ENCODE data around the gene SCYGR1.
"Not testable (repeated sequence)": the region's sequence is repeated elsewhere in the genome, so short reads cannot be mapped to it uniquely, and the experiment has no call there.

SCYGR1 gene, protein sequence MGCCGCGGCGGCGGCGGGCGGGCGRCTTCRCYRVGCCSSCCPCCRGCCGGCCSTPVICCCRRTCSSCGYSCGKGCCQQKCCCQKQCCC

DNA sequence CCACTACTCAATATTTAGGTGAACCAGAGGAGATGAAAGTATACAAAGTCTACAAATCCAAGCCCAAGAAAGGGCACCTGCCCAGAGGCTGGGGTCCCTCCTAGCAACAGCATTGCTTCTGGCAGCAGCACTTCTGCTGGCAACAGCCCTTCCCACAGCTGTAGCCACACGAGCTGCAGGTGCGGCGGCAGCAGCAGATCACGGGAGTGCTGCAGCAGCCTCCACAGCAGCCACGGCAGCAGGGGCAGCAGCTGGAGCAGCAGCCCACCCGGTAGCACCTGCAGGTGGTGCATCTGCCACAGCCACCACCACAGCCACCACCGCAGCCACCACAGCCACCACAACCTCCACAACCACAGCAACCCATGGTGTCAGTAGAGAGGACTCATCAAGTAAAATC, at the start of gene SCYGR1:
TSS of gene SCYGR1 (minus strand) at position 367 of the 400 bp plus-strand sequence. CDS start at position 367, 0 bp downstream.
- DNase-seq (ENCODE audit: low read depth in 2 of 2): not testable (repeated sequence)

DNA sequence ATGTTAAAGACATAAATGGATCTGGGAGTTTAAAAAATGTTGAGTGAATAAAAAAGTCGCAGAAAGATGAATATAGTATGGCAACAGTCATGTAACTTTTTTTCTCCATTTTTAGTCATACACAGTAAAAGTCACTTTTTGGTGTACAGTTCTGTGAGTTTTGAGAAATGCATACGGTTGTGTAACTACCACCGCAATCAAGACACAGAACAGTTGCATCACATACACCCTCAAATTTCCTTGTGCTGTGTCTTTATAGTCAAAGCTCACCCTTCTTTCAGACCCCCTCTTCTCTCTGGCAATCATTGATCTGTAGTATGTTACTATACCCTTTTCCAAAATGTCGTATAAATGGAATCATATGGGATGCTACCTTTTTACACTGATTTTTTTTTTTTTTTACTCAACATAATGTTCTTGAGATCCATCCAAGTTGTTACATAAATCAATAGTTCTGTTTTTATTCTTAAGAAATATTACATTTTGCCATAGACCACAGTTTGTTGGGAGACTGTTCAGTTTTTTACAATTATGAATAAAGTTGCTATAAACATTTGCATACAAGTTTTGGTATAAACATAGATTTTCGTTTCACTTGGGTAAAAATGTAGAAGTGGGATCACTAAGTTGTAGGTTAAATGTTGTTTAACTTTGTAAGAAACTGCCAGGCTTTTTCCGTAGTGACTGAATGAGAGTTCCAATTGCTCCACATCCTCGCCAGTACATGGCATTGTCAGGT, 48.9 kb upstream of the SCYGR1 start:
- DNase-seq (ENCODE audit: low read depth in 2 of 2): no peak

DNA sequence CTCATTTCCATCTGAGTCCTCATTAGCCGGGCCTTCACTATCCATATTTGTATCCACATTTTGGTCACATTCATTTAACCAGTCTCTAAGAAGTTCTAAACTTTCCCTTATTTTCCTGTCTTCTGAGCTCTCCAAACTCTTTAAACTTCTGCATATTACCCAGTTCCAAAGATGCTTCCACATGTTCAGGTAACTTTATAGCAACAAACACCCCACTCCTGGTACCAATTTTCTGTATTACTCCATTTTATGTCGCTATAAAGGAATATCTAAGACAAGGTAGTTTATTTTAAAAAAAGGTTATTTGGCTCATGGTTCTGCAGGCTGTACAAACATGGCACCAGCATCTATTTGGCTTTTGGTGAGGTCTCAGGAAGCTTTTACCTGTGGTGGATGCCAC, 45.4 kb upstream of the SCYGR1 start:
- no peak for DNase-seq (ENCODE audit: low read depth in 2 of 2)

DNA sequence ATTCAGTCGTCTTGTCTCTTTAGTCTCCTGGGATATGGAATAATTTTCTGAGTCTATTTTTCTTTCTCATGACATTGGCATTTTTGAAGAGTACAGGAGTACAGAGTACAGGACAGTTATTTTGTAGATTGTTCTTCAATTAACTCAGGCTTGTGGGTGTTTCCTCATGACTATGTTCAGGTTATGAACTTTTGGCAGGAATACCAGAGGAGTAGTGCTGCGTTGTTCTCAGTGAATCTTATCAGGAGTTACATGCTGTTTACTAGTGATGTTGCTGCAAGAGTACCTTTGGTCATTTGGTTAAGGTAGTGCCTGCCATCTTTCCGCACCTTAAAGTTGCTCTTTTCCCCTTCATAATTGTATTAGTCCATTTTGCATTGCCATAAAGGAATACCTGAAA, 42.9 kb upstream of the SCYGR1 start:
- no peak for DNase-seq (ENCODE audit: low read depth in 2 of 2)

DNA sequence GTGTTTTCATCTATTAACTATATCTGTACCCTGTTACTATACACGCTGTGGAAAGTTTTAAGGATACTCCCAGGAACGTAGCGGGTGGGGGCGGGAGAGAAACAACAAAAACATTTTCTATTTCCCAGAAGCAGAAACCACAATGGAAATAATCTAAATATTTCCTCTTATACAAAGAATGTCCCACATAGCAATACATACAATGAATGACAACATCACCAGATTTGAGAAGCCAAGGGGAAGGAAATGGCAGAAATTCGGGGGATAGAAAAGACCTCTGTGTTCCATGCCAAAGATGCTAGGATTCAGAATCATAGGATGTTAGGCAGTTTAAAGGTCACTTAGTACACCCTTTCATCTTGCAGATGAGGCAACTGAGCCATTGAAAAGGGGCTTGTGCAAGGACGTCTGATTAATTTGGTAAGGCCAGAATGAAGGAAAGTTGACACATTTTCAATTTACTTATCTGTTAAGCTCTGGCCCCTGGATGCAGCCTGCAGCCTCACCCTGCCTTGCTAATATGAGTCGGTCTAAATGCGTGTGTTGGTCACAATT, 41.1 kb upstream of the SCYGR1 start:
- DNase-seq (ENCODE audit: low read depth in 2 of 2): no peak

DNA sequence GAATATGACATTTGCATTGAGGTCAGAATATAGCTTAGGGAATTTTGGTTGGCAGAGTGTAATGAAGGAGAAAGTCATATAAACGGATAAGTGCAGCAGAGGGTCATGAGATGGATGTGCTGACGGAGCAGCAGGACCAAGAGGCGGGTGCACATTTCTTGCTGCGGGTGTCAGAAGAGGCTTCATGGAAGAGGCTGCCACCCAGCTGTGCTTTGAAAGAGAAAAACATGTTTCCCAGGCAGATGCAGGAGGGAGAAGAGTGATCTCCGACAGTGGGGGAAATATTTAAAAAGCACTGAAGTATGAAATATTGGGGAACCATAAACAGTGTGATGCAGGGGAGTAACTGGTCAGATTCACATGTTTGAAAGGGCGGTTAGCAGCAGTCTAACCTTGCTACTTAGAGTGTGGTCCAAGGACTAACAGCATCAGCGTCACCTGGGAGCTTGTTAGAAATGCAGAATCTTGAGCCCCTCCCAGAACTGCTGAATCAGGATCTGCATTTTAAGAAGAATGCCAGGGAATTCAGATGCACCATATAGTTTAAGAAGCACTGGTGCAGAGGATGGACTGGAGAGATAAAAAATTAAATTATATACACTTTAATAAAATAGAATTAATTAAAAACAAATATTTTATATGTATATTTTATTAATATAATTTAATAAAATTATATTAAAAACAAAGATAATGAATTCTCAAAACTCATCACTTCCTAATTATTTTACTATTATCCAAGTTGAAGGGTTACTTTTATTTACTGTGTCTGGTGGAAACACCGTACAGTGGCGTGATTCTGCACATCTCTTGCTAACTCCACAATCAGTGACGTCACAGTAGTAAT, 36.1 kb upstream of the SCYGR1 start:
- DNase-seq (ENCODE audit: low read depth in 2 of 2): no peak

DNA sequence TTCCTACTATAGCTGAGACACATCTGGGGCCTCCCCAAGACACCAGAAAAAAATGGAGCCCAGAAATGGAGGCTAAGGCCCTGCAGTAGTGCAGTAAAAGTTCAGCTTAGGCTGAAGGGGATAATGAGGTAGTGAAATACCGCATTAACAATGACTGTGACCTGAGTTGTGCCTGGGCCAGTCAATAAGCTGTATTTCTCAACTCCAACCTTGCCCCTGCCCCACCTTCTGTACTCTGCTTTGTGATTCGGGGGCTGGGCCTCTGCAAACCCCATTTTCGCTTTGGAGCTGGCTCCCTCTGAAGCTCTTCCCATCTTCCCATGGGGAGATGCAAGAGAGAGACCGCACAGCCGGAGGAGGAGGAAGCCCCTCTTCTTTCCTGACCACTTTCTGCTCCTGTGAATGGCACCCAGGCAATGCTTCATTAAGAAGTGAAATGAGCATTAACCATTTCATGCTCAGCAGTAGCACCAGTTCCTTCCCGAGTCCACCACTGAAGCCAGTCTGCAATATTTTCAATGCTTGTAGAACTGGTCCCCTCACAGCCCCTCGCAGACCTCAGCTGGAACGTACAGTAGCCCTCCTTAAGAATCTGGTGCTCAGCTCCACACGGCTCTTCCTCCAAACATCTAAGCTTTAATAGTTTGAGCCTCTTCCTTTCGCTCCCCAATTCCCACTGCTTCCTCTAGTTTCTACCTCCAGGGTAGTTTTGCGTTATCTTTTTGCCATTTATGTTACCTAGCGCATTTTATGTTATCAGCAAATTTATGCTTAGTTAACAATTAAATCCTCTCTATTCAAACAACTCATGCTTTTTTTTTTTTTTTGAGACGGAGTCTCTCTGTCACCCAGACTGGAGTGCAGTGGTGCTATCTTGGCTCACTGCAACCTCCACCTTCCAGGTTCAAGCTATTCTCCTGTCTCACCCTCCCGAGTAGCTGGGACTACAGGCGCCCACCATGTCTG, 32.6 kb upstream of the SCYGR1 start:
- no peak for DNase-seq (ENCODE audit: low read depth in 2 of 2)

DNA sequence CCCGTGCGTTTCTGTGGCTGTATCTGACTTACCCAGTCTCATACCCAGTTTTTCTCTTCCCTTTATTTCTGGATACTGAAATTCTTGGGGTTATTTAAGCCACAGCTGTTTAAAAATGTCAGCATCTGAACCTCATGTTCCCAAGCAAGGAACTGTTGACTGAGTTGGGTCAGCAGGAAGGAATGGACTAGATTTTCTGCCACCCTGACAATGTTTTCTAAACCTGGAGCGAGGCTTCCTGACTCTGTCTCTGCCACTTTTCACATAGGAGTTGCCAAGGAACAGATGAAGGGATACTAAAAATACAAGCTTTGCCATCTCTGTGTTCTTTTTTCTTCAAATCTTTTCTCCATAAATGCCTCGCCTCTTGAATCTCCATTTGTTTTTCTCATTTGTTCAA, 29.0 kb upstream of the SCYGR1 start:
- no peak for DNase-seq (ENCODE audit: low read depth in 2 of 2)

DNA sequence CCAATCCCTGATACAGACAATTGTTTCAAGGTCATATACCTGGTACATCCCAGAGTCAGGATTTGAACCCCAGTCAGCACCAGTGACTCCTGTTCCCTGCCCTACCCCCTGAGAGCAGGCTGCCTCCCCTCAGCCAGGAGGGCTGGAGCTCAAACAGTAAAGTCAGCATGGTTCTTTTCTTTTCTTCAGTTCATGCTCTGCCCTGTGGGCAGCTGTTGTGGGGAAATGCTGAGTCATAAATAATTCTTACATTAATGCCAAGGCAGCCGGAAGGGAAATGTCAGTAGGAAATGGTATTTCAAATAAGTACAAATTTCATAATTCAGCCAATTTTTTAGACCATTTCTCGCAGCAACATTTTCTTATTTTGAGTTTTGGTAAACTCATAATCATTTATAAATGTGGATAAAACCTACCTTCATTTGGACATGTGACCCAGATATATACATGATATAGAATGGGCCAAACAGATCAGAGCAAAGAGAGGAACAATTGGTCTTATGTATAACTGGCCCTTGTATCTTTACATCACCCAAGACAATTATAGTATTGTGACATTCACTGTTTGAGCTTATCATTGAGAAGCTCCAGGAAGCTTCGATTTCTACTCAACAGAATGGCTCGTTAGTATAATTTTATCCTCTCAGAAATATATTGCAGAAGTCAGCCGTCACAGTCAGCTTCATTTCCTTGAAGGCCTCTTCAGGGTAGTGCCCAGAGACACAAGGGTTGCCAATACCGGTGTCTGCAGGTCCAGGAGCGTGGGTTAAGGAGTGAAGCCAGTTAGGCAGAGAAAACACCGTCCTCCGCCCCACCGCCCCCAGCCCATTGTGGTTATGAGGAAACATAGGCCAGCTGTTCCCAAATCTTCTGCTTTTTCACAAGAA, 28.0 kb upstream of the SCYGR1 start:
- DNase-seq (ENCODE audit: low read depth in 2 of 2): peak; percentile 3 to 5

DNA sequence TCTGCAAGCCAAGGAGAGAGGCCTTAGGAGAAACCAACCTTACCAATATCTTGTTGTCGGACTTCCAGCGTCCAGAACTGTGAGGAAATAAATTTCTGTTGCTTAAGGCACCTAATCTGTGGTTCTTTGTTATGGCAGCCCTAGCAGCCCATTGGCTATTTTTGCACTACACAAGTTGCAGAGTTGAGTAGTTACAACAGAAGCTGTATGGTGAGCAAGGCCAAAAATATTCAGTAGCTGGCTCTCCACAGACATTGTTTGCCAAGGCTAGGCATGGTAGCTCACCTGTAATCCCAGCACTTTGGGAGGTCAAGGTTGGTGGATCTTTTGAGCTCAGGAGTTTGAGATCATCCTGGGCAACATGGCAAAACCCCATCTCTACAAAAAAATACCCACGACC, 27.1 kb upstream of the SCYGR1 start:
- no peak for DNase-seq (ENCODE audit: low read depth in 2 of 2)

DNA sequence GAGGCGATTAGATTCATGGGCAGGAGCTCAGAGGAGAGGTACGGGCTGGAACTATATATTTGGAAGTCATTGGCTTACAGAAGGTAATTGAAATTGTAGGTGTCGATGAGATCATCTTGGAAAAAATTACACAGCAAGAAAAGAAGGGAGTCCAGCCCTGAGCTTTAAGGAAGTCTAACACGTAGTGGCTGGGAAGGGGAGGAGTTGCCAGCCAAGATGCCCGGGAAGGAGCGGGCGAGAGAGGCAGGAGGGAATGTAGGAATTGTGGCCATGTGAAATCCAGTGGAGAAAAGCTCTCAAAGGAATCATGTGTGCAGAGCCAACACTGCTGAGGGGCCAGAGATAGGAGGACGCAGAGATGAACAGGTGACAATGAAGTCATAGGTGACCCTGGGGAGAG, 25.6 kb upstream of the SCYGR1 start:
- no peak for DNase-seq (ENCODE audit: low read depth in 2 of 2)

DNA sequence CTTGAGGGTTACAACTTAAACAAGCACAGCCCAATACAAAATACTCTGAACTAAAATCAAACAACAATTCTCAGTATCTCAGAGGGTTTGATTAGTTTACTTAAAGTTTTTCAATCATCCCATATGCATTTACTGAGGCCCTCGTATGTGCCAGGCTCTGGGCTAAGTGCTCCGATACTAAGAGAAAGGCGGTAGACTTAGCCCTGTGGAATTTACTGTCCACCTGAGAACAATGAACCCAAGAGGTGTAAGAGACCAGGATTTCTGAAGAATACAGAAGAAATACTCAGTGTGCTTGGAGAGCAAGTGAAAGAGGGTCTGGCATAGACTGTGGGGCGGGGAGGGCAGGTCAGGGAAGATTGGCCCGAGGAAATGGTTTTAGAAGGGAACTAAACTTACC, 25.1 kb upstream of the SCYGR1 start:
- DNase-seq (ENCODE audit: low read depth in 2 of 2): no peak

DNA sequence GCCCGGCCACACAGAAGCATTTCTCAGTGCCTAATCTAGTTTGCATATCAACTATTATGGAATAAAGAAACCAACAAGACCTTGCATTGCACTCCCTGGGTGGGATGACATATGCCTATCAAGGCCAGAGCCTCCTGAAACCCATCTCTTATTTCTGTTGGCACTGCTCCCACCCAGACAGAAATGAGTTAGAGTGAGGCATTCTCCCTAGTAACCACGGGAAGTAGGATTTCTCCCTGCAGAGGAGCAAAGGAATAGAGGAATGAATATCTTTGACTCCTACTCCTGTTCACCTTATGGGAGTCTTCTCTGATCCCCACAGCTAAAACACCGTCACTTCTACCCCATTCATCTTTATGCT, 24.2 kb upstream of the SCYGR1 start:
- DNase-seq (ENCODE audit: low read depth in 2 of 2): no peak

DNA sequence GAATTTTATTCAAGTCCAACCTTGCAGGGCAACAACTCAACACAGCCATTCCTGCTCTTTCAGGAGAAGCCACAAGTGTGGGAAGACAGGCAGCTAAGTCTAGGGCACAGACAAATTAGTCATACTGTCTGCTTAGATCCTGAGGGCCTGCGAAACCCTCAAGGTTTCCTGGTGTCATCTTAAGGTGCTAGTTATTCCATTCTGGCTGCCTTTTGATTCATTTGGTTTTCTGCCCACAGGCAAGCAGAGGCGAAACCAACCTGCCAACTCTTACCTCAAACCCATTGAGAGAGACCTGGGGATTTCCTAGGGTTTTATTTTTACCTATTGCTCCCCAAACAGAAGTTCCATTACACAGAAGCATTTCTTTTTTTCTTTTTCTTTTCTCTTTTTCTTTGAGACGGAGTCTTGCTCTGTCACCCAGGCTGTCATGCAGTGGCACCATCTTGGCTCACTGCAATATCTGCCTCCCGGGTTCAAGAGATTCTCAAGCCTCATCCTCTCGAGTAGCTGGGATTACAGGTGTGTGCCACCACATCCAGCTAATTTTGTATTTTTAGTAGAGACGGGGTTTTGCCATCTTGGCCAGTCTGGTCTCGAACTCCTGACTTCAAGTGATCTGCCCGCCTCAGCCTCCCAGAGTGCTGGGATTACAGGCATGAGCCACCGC, 23.7 kb upstream of the SCYGR1 start:
- peak; percentile 36 to 58 for DNase-seq (ENCODE audit: low read depth in 2 of 2)

DNA sequence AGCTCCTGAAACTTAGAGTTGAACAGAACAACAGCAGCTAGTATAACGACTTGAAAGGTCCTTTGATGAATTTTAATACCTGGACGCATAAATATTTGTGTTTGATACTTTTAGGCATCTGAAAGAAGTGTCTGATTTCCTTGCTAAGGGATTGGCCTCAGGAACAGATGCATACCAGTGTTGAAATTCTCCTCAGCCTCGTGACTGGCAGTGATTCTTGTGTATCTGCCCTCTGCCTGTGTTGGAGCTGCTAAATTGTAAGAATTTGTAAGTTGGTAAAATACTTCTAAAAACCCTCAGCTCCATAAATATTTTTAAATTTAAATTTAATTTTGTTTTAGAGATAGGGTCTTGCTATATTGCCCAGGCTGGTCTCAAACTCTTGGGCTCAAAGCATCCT, 22.4 kb upstream of the SCYGR1 start:
- no peak for DNase-seq (ENCODE audit: low read depth in 2 of 2)

DNA sequence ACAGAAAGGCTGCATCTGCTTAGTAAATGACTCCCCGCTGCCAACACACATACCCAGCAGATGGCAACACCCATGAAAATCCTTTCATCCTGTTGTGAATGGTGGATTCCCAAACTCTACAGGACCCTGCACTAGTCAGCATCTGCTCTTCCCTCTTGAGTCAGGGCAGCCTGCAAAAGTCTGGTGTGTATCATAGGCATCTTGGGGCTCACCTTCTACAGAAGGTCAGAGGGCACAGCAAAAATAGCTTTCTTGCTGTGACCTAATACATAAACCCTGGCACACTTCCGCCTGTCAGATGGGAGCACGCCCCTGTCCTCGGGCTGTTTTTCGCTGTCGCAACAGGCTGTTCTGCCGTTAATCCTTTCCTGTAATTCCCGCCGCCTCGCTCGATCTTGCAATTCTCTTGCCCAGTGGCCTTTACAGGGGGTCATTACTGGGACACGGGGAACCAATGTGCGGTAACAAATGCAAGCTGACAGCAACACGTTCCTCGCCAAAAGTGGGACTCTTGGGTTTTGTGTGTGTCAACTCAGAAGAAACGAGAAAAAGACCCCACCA, 19.9 kb upstream of the SCYGR1 start:
- DNase-seq (ENCODE audit: low read depth in 2 of 2): no peak

DNA sequence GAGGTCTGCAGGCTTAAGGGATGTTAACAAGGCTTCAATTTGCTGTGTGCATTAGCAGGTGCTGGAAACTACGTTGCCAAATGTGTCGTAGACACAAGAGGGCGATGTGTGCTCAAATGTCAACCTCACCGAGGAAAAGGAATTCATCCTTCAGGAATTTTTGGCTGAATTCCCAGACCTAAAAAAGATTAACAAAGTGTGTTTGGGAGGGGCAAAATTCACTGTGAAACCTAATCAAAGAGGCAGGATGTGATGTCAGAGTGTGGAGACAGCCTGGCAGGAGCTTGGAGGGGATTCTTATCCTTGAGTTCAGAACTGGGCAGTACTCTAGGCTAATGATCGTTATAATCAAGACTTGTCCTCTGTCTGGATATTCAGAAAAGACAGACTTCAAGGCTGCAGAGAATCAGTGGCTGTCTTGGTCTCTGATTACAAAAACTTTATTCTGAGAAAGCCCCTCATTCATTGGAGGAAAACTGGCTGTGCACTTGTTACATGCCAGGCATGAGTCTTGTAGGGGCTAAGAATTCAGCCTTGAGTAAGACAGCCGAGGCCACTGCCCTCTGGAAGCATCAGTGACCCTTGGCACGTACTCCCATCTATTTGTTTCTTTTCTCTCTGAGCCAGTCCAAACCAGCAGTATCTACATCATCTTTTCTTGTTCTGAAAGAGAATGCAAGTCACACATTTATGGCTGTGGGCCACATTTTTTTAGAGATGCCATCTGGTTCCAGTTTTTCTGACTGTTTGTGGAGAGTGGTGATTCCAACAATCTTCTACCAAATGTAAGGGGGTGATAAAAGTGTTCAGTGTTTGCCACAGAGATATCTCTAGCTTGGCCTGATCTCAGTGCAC, 18.7 kb upstream of the SCYGR1 start:
- no peak for DNase-seq (ENCODE audit: low read depth in 2 of 2)

DNA sequence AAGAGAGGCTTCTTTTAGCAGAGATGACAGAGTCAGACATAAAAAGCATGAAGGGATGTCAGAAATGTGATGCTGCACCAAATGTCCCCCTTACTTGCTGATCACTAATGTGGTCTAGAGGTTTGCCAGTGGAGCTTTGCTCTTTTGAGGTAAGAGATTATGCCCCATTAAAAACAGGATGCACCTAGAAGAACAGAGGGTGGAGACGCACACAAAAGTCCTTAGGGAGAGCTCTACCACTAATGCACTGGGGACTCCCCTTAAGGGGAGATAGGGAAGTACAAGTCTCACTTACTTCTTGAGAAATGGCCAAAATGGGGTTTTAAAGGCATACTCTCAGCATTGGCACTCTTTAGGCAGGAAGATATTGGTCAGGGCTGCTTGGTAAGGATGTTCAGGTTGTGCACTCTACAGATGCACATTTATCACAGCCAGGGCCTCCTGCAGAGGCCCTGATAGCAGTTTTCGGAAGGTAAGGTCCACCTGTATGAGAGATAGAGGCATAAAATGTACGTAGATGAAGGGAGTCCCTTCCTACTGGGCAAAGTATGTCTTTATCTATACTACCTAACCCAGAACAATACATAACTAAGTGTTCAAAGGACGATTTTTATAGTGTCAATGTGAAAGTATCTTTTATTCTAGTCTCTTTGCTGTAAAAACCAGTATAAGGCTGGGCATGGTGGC, 17.0 kb upstream of the SCYGR1 start:
- no peak for DNase-seq (ENCODE audit: low read depth in 2 of 2)

All from stimulated activated CD8-positive, alpha-beta memory T cell treated with anti-CD3 and anti-CD28 coated beads, Interleukin-7, amount 100 ng/mL, for 4 hours (primary cell).